Omental fat pad (tissue), 4 donors: Measurements from ENCODE around the gene GNG2. TPM values are rescaled to one million over a fixed set of nuclear protein-coding genes. Genes with fewer than 3 reads are reported as not detected.

Experiments used
- ATAC-seq: fragments of 150-250 bp; one replicate; pipeline ENCODE4 v1.9.1; 2016; ENCODE audit warnings: mild to moderate bottlenecking, moderate library complexity; ENCODE audit not compliant: low FRiP score
- DNase-seq: peaks from one replicate; pipeline ENCODE4 v3.0.0-alpha.2; 2019; ENCODE audit warnings: low spot score
- CTCF ChIP-seq, 3 donors: fragments of 450-650 bp; IDR thresholded peaks; one replicate each; pipeline ENCODE4 v1.5.1; 2016 to 2017; ENCODE audit warnings: antibody characterized with exemption in 3 of 3, mild to moderate bottlenecking in 3 of 3, moderate library complexity in 2 of 3
- total RNA-seq, 4 donors: library from RNA; depleted of rRNA; stranded (reverse); fragments of >200 nt; gene quantifications; one replicate each; pipeline ENCODE4 v1.1.0, GENCODE V29; 2016

GNG2 gene
- total RNA-seq, 4 donors from 2014 or later: 40.7 to 85.6 (median 54.0) TPM

GRCh38 chr14:51960866-51961265, 100.5 kb downstream of the GNG2 start:
- no peak for ATAC-seq
- DNase-seq: no peak
- no peak for TF ChIP-seq CTCF (IDR thresholded peaks at IDR 0.05)

- no peak for DNase-seq
- no peak for ATAC-seq
- TF ChIP-seq CTCF (IDR thresholded peaks at IDR 0.05): no peak
Measured at GRCh38 chr14:51962711-51963110, 102.3 kb downstream of the GNG2 start.

GRCh38 chr14:51963286-51963685, 102.9 kb downstream of the GNG2 start:
- TF ChIP-seq CTCF (IDR thresholded peaks at IDR 0.05): no peak
- DNase-seq (no peak), ATAC-seq (no peak)

- DNase-seq (no peak), ATAC-seq (no peak)
- no peak for TF ChIP-seq CTCF (IDR thresholded peaks at IDR 0.05)
Measured at GRCh38 chr14:51967521-51967920, 107.1 kb downstream of the GNG2 start.

GRCh38 chr14:51969852-51970540, 109.6 kb downstream of the GNG2 start:
- no peak for ATAC-seq
- no peak for TF ChIP-seq CTCF (IDR thresholded peaks at IDR 0.05)
- no peak for DNase-seq

- no peak for ATAC-seq
- DNase-seq: no peak
Measured at GRCh38 chr14:51972566-51972965, 112.2 kb downstream of the GNG2 start.

More at GRCh38 chr14:51972566-51972965, 112.2 kb downstream of the GNG2 start:
- no peak for TF ChIP-seq CTCF (IDR thresholded peaks at IDR 0.05)
